ENCODE measurements around the gene ZNF469. TPM values are rescaled to one million over a fixed set of nuclear protein-coding genes. Genes with fewer than 3 reads are reported as not detected.
A peak's percentile ranks its signal among the peaks of the same experiment; 100 is the strongest.

The ZNF469 gene
- total and polyA plus RNA-seq, 7 donors = under 0.01 to 1.7 (median 0.36) TPM

GRCh38 chr16:88423448-88423850 lies 40.7 kb downstream of the ZNF469 start:
- no peaks in the 10 kb centered on the region for H3K9me3 ChIP-seq
- WGBS, 2 donors = 30 to 73% methylated on average over 6 of the region's 6 CpGs
- H3K27ac ChIP-seq = no peak overlapping the region
- no peak for TF ChIP-seq CTCF (IDR thresholded peaks at IDR 0.05)
- TF ChIP-seq POLR2AphosphoS5 (IDR thresholded peaks at IDR 0.05) = no peak
- no peak for TF ChIP-seq POLR2A (IDR thresholded peaks at IDR 0.05)
- no peak for TF ChIP-seq EP300 (IDR thresholded peaks at IDR 0.05)
- intact Hi-C loops (cut with DNase I) = no loop called here
- H3K36me3 ChIP-seq = no peaks in the 10 kb centered on the region
- H3K27me3 ChIP-seq = peaks cover 0 to 2% (median 0%) of the 10 kb centered on the region in 3 donors
- no peak for DNase-seq
- no peaks in the 10 kb centered on the region for H3K4me1 ChIP-seq
- no peak overlapping the region for H3K4me3 ChIP-seq

- intact Hi-C loops (cut with DNase I) = no loop called here
Measured at GRCh38 chr16:88424587-88425235, 42.0 kb downstream of the ZNF469 start.

GRCh38 chr16:88426018-88426417 lies 43.3 kb downstream of the ZNF469 start:
- 91 to 94% methylated on average over 13 of the region's 13 CpGs for WGBS, 2 donors
- intact Hi-C loops (cut with DNase I) = no loop called here

More at GRCh38 chr16:88424587-88425235, 42.0 kb downstream of the ZNF469 start:
- no peak for DNase-seq
- H3K27me3 ChIP-seq = peaks cover 0 to 15% (median 9%) of the 10 kb centered on the region in 3 donors
- no peaks in the 10 kb centered on the region for H3K9me3 ChIP-seq
- no peak overlapping the region for H3K4me3 ChIP-seq
- peak overlapping the region in 1 of 4 donors; percentile 8 for H3K27ac ChIP-seq
- H3K4me1 ChIP-seq = no peaks in the 10 kb centered on the region
- 46 to 54% methylated on average over 24 of the region's 24 CpGs for WGBS, 2 donors
- TF ChIP-seq POLR2AphosphoS5 (IDR thresholded peaks at IDR 0.05) (no peak), CTCF (IDR thresholded peaks at IDR 0.05) (no peak), POLR2A (IDR thresholded peaks at IDR 0.05) (no peak), EP300 (IDR thresholded peaks at IDR 0.05) (no peak)
- H3K36me3 ChIP-seq = no peaks in the 10 kb centered on the region

GRCh38 chr16:88427376-88427775 lies 44.6 kb downstream of the ZNF469 start:
- no peak for DNase-seq
- WGBS, 2 donors = 92 to 93% methylated on average over 19 of the region's 19 CpGs
- TF ChIP-seq POLR2A (IDR thresholded peaks at IDR 0.05) = no peak
- no peak for TF ChIP-seq CTCF (IDR thresholded peaks at IDR 0.05)
- TF ChIP-seq POLR2AphosphoS5 (IDR thresholded peaks at IDR 0.05) = no peak
- no peak for TF ChIP-seq EP300 (IDR thresholded peaks at IDR 0.05)
- Histone ChIP-seq H3K36me3 (no peaks in the 10 kb centered on the region), H3K27ac (no peak overlapping the region), H3K4me3 (no peak overlapping the region), H3K4me1 (peaks cover 0 to 18% (median 13%) of the 10 kb centered on the region in 4 donors), H3K27me3 (peaks cover 14 to 41% (median 33%) of the 10 kb centered on the region in 3 donors), H3K9me3 (no peaks in the 10 kb centered on the region)
- intact Hi-C loops (cut with DNase I) = no loop called here

More at GRCh38 chr16:88426018-88426417, 43.3 kb downstream of the ZNF469 start:
- Histone ChIP-seq H3K36me3 (no peaks in the 10 kb centered on the region), H3K4me1 (peaks cover 0 to 13% (median 11%) of the 10 kb centered on the region in 4 donors), H3K9me3 (no peaks in the 10 kb centered on the region), H3K27ac (no peak overlapping the region), H3K27me3 (peaks cover 12 to 28% (median 22%) of the 10 kb centered on the region in 3 donors), H3K4me3 (no peak overlapping the region)
- no peak for DNase-seq
- TF ChIP-seq CTCF (IDR thresholded peaks at IDR 0.05) (no peak), POLR2A (IDR thresholded peaks at IDR 0.05) (no peak), POLR2AphosphoS5 (IDR thresholded peaks at IDR 0.05) (no peak), EP300 (IDR thresholded peaks at IDR 0.05) (no peak)
